ENCODE data around the gene SUSD6.

Gene SUSD6

DNA sequence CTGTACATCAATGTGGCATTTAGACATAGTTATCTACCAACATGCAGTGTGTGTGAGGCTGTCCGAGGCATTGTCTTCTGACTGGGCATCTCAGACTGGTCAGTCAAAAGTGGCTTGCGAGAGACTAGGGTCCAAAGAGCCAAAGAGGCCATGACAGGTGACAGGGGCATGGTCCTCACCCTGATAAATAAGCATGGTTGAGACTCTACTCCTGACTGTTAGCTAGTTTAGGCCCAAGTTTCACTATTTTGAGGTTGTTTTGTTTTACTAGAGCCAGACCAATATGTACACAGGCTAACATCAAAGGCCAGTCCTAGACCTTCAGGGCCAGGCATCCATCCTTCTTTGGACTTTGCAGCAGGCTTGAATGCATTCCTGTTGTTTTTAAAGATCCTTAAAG is 78.6 kb downstream of the SUSD6 start:
- Histone ChIP-seq H3K4me3 (replicated peaks; ENCODE audit: insufficient read depth, low read length) (no peak overlapping the region), H3K27ac (replicated peaks) (no peak overlapping the region)
- TF ChIP-seq POLR2AphosphoS5 (IDR thresholded peaks at IDR 0.05; ENCODE audit: low read depth) (no peak), SPI1 (IDR thresholded peaks at IDR 0.05; ENCODE audit: borderline replicate concordance, low read depth) (no peak), GABPA (IDR thresholded peaks at IDR 0.05; ENCODE audit: low read depth) (no peak)
- TF ChIP-seq, protein P1, sequence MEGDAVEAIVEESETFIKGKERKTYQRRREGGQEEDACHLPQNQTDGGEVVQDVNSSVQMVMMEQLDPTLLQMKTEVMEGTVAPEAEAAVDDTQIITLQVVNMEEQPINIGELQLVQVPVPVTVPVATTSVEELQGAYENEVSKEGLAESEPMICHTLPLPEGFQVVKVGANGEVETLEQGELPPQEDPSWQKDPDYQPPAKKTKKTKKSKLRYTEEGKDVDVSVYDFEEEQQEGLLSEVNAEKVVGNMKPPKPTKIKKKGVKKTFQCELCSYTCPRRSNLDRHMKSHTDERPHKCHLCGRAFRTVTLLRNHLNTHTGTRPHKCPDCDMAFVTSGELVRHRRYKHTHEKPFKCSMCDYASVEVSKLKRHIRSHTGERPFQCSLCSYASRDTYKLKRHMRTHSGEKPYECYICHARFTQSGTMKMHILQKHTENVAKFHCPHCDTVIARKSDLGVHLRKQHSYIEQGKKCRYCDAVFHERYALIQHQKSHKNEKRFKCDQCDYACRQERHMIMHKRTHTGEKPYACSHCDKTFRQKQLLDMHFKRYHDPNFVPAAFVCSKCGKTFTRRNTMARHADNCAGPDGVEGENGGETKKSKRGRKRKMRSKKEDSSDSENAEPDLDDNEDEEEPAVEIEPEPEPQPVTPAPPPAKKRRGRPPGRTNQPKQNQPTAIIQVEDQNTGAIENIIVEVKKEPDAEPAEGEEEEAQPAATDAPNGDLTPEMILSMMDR (IDR thresholded peaks at IDR 0.05; ENCODE audit: insufficient read depth, low read length), result no peak
- TF ChIP-seq, protein P2, sequence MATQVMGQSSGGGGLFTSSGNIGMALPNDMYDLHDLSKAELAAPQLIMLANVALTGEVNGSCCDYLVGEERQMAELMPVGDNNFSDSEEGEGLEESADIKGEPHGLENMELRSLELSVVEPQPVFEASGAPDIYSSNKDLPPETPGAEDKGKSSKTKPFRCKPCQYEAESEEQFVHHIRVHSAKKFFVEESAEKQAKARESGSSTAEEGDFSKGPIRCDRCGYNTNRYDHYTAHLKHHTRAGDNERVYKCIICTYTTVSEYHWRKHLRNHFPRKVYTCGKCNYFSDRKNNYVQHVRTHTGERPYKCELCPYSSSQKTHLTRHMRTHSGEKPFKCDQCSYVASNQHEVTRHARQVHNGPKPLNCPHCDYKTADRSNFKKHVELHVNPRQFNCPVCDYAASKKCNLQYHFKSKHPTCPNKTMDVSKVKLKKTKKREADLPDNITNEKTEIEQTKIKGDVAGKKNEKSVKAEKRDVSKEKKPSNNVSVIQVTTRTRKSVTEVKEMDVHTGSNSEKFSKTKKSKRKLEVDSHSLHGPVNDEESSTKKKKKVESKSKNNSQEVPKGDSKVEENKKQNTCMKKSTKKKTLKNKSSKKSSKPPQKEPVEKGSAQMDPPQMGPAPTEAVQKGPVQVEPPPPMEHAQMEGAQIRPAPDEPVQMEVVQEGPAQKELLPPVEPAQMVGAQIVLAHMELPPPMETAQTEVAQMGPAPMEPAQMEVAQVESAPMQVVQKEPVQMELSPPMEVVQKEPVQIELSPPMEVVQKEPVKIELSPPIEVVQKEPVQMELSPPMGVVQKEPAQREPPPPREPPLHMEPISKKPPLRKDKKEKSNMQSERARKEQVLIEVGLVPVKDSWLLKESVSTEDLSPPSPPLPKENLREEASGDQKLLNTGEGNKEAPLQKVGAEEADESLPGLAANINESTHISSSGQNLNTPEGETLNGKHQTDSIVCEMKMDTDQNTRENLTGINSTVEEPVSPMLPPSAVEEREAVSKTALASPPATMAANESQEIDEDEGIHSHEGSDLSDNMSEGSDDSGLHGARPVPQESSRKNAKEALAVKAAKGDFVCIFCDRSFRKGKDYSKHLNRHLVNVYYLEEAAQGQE (IDR thresholded peaks at IDR 0.05; ENCODE audit: insufficient replicate concordance, low read depth), result no peak

DNA sequence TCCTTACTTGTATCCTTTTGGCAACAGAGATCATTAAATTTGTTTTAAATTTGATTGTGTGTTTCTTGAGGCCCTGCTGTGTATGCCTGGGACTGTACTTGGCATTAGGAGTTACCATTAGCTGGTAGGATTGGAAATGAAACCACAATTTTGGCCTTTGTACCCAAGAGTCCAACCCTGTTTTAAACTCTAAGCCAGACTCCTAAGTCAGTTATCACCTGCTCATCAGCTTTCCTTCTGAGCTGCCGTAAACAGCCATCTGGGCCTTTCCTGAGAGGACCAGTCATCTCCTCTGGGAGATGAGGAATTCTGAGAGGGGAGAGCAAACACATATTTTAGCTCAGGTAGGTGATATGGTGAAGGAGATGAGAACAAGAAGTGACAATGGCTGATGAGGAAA is 81.2 kb downstream of the SUSD6 start:
- no peak overlapping the region for H3K27ac ChIP-seq (replicated peaks)
- no peaks in the 10 kb centered on the region for H3K27me3 ChIP-seq (ENCODE audit: insufficient read depth, poor library complexity, severe bottlenecking)
- DNase-seq (ENCODE audit: low read depth in 1 of 2, low spot score in 1 of 2), result no peak
- H3K4me3 ChIP-seq (replicated peaks; ENCODE audit: insufficient read depth, low read length), result no peak overlapping the region
- TF ChIP-seq GABPA (IDR thresholded peaks at IDR 0.05; ENCODE audit: low read depth) (no peak), SPI1 (IDR thresholded peaks at IDR 0.05; ENCODE audit: borderline replicate concordance, low read depth) (no peak), POLR2AphosphoS5 (IDR thresholded peaks at IDR 0.05; ENCODE audit: low read depth) (no peak)
- TF ChIP-seq, protein P2 (IDR thresholded peaks at IDR 0.05; ENCODE audit: insufficient replicate concordance, low read depth), result no peak
- TF ChIP-seq, protein P1 (IDR thresholded peaks at IDR 0.05; ENCODE audit: insufficient read depth, low read length), result no peak

More for the DNA sequence above, 78.6 kb downstream of the SUSD6 start:
- no peak for DNase-seq (ENCODE audit: low read depth in 1 of 2, low spot score in 1 of 2)
- H3K27me3 ChIP-seq (ENCODE audit: insufficient read depth, poor library complexity, severe bottlenecking), result no peaks in the 10 kb centered on the region

- peak in 1 of 2 experiments; percentile 28 for DNase-seq (ENCODE audit: low read depth in 1 of 2, low spot score in 1 of 2)
- no peak overlapping the region for H3K27ac ChIP-seq (replicated peaks)
These were observed 81.7 kb downstream of the SUSD6 start for GRCh38 chr14:69693145-69693544.

GRCh38 chr14:69693801-69694729 is 82.7 kb downstream of the SUSD6 start:
- H3K27ac ChIP-seq (replicated peaks), result peak overlapping the region; percentile 32; the same call in 1 of the 2 replicates
- H3K27me3 ChIP-seq (ENCODE audit: insufficient read depth, poor library complexity, severe bottlenecking), result no peaks in the 10 kb centered on the region
- DNase-seq (ENCODE audit: low read depth in 1 of 2, low spot score in 1 of 2), result no peak
- no peak overlapping the region for H3K4me3 ChIP-seq (replicated peaks; ENCODE audit: insufficient read depth, low read length)
- TF ChIP-seq, protein P1 (IDR thresholded peaks at IDR 0.05; ENCODE audit: insufficient read depth, low read length), result no peak
- TF ChIP-seq, protein P2 (IDR thresholded peaks at IDR 0.05; ENCODE audit: insufficient replicate concordance, low read depth), result no peak
- TF ChIP-seq GABPA (IDR thresholded peaks at IDR 0.05; ENCODE audit: low read depth) (no peak), POLR2AphosphoS5 (IDR thresholded peaks at IDR 0.05; ENCODE audit: low read depth) (no peak), SPI1 (IDR thresholded peaks at IDR 0.05; ENCODE audit: borderline replicate concordance, low read depth) (no peak)

More at GRCh38 chr14:69693145-69693544, 81.7 kb downstream of the SUSD6 start:
- Histone ChIP-seq H3K4me3 (replicated peaks; ENCODE audit: insufficient read depth, low read length) (no peak overlapping the region), H3K27me3 (ENCODE audit: insufficient read depth, poor library complexity, severe bottlenecking) (no peaks in the 10 kb centered on the region)
- peak; percentile 66; the same call in 1 of the 2 replicates for TF ChIP-seq SPI1 (IDR thresholded peaks at IDR 0.05; ENCODE audit: borderline replicate concordance, low read depth)
- no peak for TF ChIP-seq POLR2AphosphoS5 (IDR thresholded peaks at IDR 0.05; ENCODE audit: low read depth)
